Activated CD4-positive, alpha-beta memory T cell treated with anti-CD3 and anti-CD28 coated beads, Interleukin-2, amount 10 ng/mL, durations not matched to agents 7 days and 5 days (primary cell): ENCODE data around the gene OR8D1. TPM values are rescaled to one million over a fixed set of nuclear protein-coding genes. Genes with fewer than 3 reads are reported as not detected.

Experiments
- CTCF ChIA-PET: fragments of 350-600 bp; sonication (Branson Sonifier 250); formaldehyde crosslinking; loops from one replicate; lab custom pipeline; 2021; ENCODE audit warnings: antibody characterized with exemption, inconsistent platforms; lab: Charles Lee
- POLR2A ChIA-PET: fragments of 350-600 bp; sonication (Branson Sonifier 250); formaldehyde crosslinking; loops from one replicate; lab custom pipeline; 2021; ENCODE audit warnings: antibody characterized with exemption; lab: Charles Lee
- DNase-seq: peaks from one replicate; pipeline ENCODE4 v3.0.0-alpha.2; 2020
- H3K27ac Mint-ChIP-seq: one replicate; pipeline ENCODE4 v1.8.0; 2021; ENCODE audit warnings: mild to moderate bottlenecking, mixed read lengths
- H3K27me3 Mint-ChIP-seq: one replicate; pipeline ENCODE4 v1.8.0; 2021; ENCODE audit warnings: mixed read lengths
- H3K36me3 Mint-ChIP-seq: one replicate; pipeline ENCODE4 v1.8.0; 2021; ENCODE audit warnings: low read depth, mixed read lengths
- H3K4me1 Mint-ChIP-seq: one replicate; pipeline ENCODE4 v1.8.0; 2021; ENCODE audit warnings: mixed read lengths
- H3K4me3 Mint-ChIP-seq: one replicate; pipeline ENCODE4 v1.8.0; 2021; ENCODE audit warnings: mild to moderate bottlenecking, mixed read lengths
- H3K9me3 Mint-ChIP-seq: one replicate; pipeline ENCODE4 v1.8.0; 2021; ENCODE audit warnings: mixed read lengths
- total RNA-seq, 2 experiments: library from RNA; stranded (reverse); gene quantifications; one replicate each; pipeline ENCODE4 v1.2.3, GENCODE V29; 2021

Gene OR8D1
- total RNA-seq, 2 experiments from 2014 or later, result not detected

GRCh38 chr11:124311670-124312069 is 2.1 kb downstream of the OR8D1 start:
- ChIA-PET CTCF (no interaction called here), POLR2A (no interaction called here)
- Mint-ChIP-seq H3K27me3 (no peaks in the 10 kb centered on the region), H3K4me1 (no peaks in the 10 kb centered on the region), H3K27ac (no peak overlapping the region), H3K36me3 (no peaks in the 10 kb centered on the region), H3K4me3 (no peak overlapping the region), H3K9me3 (no peaks in the 10 kb centered on the region)
- no peak for DNase-seq

GRCh38 chr11:124311269-124311668 is 2.5 kb downstream of the OR8D1 start:
- H3K36me3 Mint-ChIP-seq, result no peaks in the 10 kb centered on the region
- no peaks in the 10 kb centered on the region for H3K9me3 Mint-ChIP-seq
- no peak overlapping the region for H3K4me3 Mint-ChIP-seq
- no peaks in the 10 kb centered on the region for H3K27me3 Mint-ChIP-seq
- no peaks in the 10 kb centered on the region for H3K4me1 Mint-ChIP-seq
- ChIA-PET POLR2A (no interaction called here), CTCF (no interaction called here)
- H3K27ac Mint-ChIP-seq, result no peak overlapping the region
- no peak for DNase-seq

GRCh38 chr11:124310721-124311120 is 3.0 kb downstream of the OR8D1 start:
- Mint-ChIP-seq H3K4me1 (no peaks in the 10 kb centered on the region), H3K36me3 (no peaks in the 10 kb centered on the region), H3K27me3 (no peaks in the 10 kb centered on the region), H3K4me3 (no peak overlapping the region), H3K27ac (no peak overlapping the region), H3K9me3 (no peaks in the 10 kb centered on the region)
- ChIA-PET CTCF (no interaction called here), POLR2A (no interaction called here)
- no peak for DNase-seq

- Mint-ChIP-seq H3K4me1 (no peaks in the 10 kb centered on the region), H3K4me3 (no peak overlapping the region), H3K27ac (no peak overlapping the region), H3K9me3 (no peaks in the 10 kb centered on the region), H3K36me3 (no peaks in the 10 kb centered on the region), H3K27me3 (no peaks in the 10 kb centered on the region)
- no peak for DNase-seq
- ChIA-PET CTCF (no interaction called here), POLR2A (no interaction called here)
These were observed 6.7 kb downstream of the OR8D1 start for GRCh38 chr11:124307093-124307492.

- no peak for DNase-seq
- Mint-ChIP-seq H3K4me1 (no peaks in the 10 kb centered on the region), H3K9me3 (no peaks in the 10 kb centered on the region), H3K36me3 (no peaks in the 10 kb centered on the region), H3K27me3 (no peaks in the 10 kb centered on the region), H3K4me3 (no peak overlapping the region), H3K27ac (no peak overlapping the region)
- ChIA-PET POLR2A (no interaction called here), CTCF (no interaction called here)
These were observed 11.2 kb downstream of the OR8D1 start for GRCh38 chr11:124302347-124303125.

- no peaks in the 10 kb centered on the region for H3K36me3 Mint-ChIP-seq
- ChIA-PET CTCF (no interaction called here), POLR2A (no interaction called here)
- no peak overlapping the region for H3K4me3 Mint-ChIP-seq
- H3K27me3 Mint-ChIP-seq, result no peaks in the 10 kb centered on the region
- DNase-seq, result no peak
- no peaks in the 10 kb centered on the region for H3K4me1 Mint-ChIP-seq
- no peaks in the 10 kb centered on the region for H3K9me3 Mint-ChIP-seq
- H3K27ac Mint-ChIP-seq, result no peak overlapping the region
These were observed 12.2 kb downstream of the OR8D1 start for GRCh38 chr11:124301548-124301947.

- H3K4me1 Mint-ChIP-seq, result no peaks in the 10 kb centered on the region
- no peaks in the 10 kb centered on the region for H3K9me3 Mint-ChIP-seq
- no peak overlapping the region for H3K27ac Mint-ChIP-seq
- no peak for DNase-seq
- H3K36me3 Mint-ChIP-seq, result no peaks in the 10 kb centered on the region
- no peaks in the 10 kb centered on the region for H3K27me3 Mint-ChIP-seq
- H3K4me3 Mint-ChIP-seq, result no peak overlapping the region
- CTCF ChIA-PET, result no interaction called here
- POLR2A ChIA-PET, result no interaction called here
These were observed 15.8 kb downstream of the OR8D1 start for GRCh38 chr11:124297921-124298320.

- no peak overlapping the region for H3K4me3 Mint-ChIP-seq
- H3K27me3 Mint-ChIP-seq, result no peaks in the 10 kb centered on the region
- no peak overlapping the region for H3K27ac Mint-ChIP-seq
- ChIA-PET POLR2A (no interaction called here), CTCF (no interaction called here)
- H3K9me3 Mint-ChIP-seq, result no peaks in the 10 kb centered on the region
- H3K36me3 Mint-ChIP-seq, result no peaks in the 10 kb centered on the region
- DNase-seq, result no peak
- H3K4me1 Mint-ChIP-seq, result no peaks in the 10 kb centered on the region
These were observed 17.7 kb downstream of the OR8D1 start for GRCh38 chr11:124296016-124296415.

- H3K27me3 Mint-ChIP-seq, result no peaks in the 10 kb centered on the region
- no peaks in the 10 kb centered on the region for H3K4me1 Mint-ChIP-seq
- H3K4me3 Mint-ChIP-seq, result no peak overlapping the region
- ChIA-PET POLR2A (no interaction called here), CTCF (no interaction called here)
- no peaks in the 10 kb centered on the region for H3K36me3 Mint-ChIP-seq
- H3K9me3 Mint-ChIP-seq, result no peaks in the 10 kb centered on the region
- H3K27ac Mint-ChIP-seq, result no peak overlapping the region
- no peak for DNase-seq
These were observed 19.1 kb downstream of the OR8D1 start for GRCh38 chr11:124294687-124295086.

GRCh38 chr11:124285610-124286344 is 28.0 kb downstream of the OR8D1 start:
- no peak overlapping the region for H3K27ac Mint-ChIP-seq
- H3K9me3 Mint-ChIP-seq, result peaks cover 9% of the 10 kb centered on the region
- ChIA-PET CTCF (no interaction called here), POLR2A (no interaction called here)
- DNase-seq, result no peak
- no peaks in the 10 kb centered on the region for H3K36me3 Mint-ChIP-seq
- no peak overlapping the region for H3K4me3 Mint-ChIP-seq
- no peaks in the 10 kb centered on the region for H3K27me3 Mint-ChIP-seq
- H3K4me1 Mint-ChIP-seq, result no peaks in the 10 kb centered on the region

GRCh38 chr11:124278261-124278660 is 35.5 kb downstream of the OR8D1 start:
- DNase-seq, result no peak
- peaks cover 8% of the 10 kb centered on the region for H3K9me3 Mint-ChIP-seq
- H3K27ac Mint-ChIP-seq, result no peak overlapping the region
- no peak overlapping the region for H3K4me3 Mint-ChIP-seq
- no peaks in the 10 kb centered on the region for H3K27me3 Mint-ChIP-seq
- peaks cover 9% of the 10 kb centered on the region for H3K4me1 Mint-ChIP-seq
- ChIA-PET POLR2A (no interaction called here), CTCF (interaction anchor here (0.8 kb wide), 1 partner anchor 1938 kb away, joined by 3 read pairs; no protein-coding TSS in a partner anchor)
- H3K36me3 Mint-ChIP-seq, result no peaks in the 10 kb centered on the region

- CTCF ChIA-PET, result interaction anchor here (0.8 kb wide), 1 partner anchor 1938 kb away, joined by 3 read pairs; no protein-coding TSS in a partner anchor
- Mint-ChIP-seq H3K4me3 (no peak overlapping the region), H3K36me3 (no peaks in the 10 kb centered on the region), H3K4me1 (peaks cover 9% of the 10 kb centered on the region), H3K27me3 (no peaks in the 10 kb centered on the region), H3K9me3 (peaks cover 7% of the 10 kb centered on the region), H3K27ac (no peak overlapping the region)
- POLR2A ChIA-PET, result no interaction called here
- DNase-seq, result no peak
These were observed 35.9 kb downstream of the OR8D1 start for GRCh38 chr11:124277804-124278203.

- H3K4me3 Mint-ChIP-seq, result no peak overlapping the region
- no peak overlapping the region for H3K27ac Mint-ChIP-seq
- no peaks in the 10 kb centered on the region for H3K27me3 Mint-ChIP-seq
- peaks cover 7% of the 10 kb centered on the region for H3K9me3 Mint-ChIP-seq
- POLR2A ChIA-PET, result no interaction called here
- peaks cover 9% of the 10 kb centered on the region for H3K4me1 Mint-ChIP-seq
- DNase-seq, result no peak
- no peaks in the 10 kb centered on the region for H3K36me3 Mint-ChIP-seq
- CTCF ChIA-PET, result no interaction called here
These were observed 36.5 kb downstream of the OR8D1 start for GRCh38 chr11:124277207-124277606.
